Smooth muscle cell (in vitro differentiated cells): ENCODE data around the gene HS3ST4. TPM values are rescaled to one million over a fixed set of nuclear protein-coding genes. Genes with fewer than 3 reads are reported as not detected.

Source experiments
- DNase-seq: peaks from one replicate; lab custom pipeline; 2025; ENCODE audit not compliant: unreplicated experiment; lab: John Stamatoyannopoulos, UW
- H2AFZ ChIP-seq: fragments of 200-600 bp; sonication (generic); 2 replicates; pipeline ENCODE4 v1.6.0; 2016; ENCODE audit warnings: antibody characterized with exemption, low read depth, mild to moderate bottlenecking
- H3F3A ChIP-seq: fragments of 200-600 bp; sonication (generic); 2 replicates; pipeline ENCODE4 v1.6.0; 2017; ENCODE audit warnings: antibody characterized with exemption, low read depth
- H3K27ac ChIP-seq: fragments of 200-600 bp; sonication (generic); 2 replicates; pipeline ENCODE4 v1.5.1; 2016; ENCODE audit warnings: low read depth, mild to moderate bottlenecking
- H3K27me3 ChIP-seq: fragments of 200-600 bp; sonication (generic); 2 replicates; pipeline ENCODE4 v1.6.1; 2016; ENCODE audit warnings: low read depth, mild to moderate bottlenecking
- H3K36me3 ChIP-seq: fragments of 200-600 bp; sonication (generic); 2 replicates; pipeline ENCODE4 v1.5.1; 2016; ENCODE audit warnings: low read depth
- H3K4me1 ChIP-seq: fragments of 200-600 bp; sonication (generic); 2 replicates; pipeline ENCODE4 v1.5.1; 2016; ENCODE audit warnings: low read depth
- H3K4me2 ChIP-seq: fragments of 200-600 bp; sonication (generic); 2 replicates; pipeline ENCODE4 v1.6.0; 2016; ENCODE audit warnings: mild to moderate bottlenecking
- H3K4me3 ChIP-seq: fragments of 200-600 bp; sonication (generic); 2 replicates; pipeline ENCODE4 v1.5.1; 2016; ENCODE audit warnings: mild to moderate bottlenecking
- H3K79me2 ChIP-seq: fragments of 200-600 bp; sonication (generic); 2 replicates; pipeline ENCODE4 v1.6.0; 2016; ENCODE audit warnings: low read depth, mild to moderate bottlenecking
- H3K9ac ChIP-seq: fragments of 200-600 bp; sonication (generic); 2 replicates; pipeline ENCODE4 v1.6.0; 2016; ENCODE audit warnings: low read depth
- H3K9me3 ChIP-seq: fragments of 200-600 bp; sonication (generic); replicated peaks from 2 replicates; pipeline ENCODE4 v1.5.1; 2016; ENCODE audit warnings: low read depth
- H4K20me1 ChIP-seq: fragments of 200-600 bp; sonication (generic); 2 replicates; pipeline ENCODE4 v1.6.0; 2016; ENCODE audit warnings: low read depth
- CTCF ChIP-seq: fragments of 200-600 bp; sonication (generic); IDR thresholded peaks from 2 replicates; pipeline ENCODE4 v1.5.1; 2017; ENCODE audit warnings: borderline replicate concordance, mild to moderate bottlenecking, antibody characterized with exemption; ENCODE audit not compliant: insufficient read depth, poor library complexity, severe bottlenecking
- WGBS: methylation state at CpG from one replicate; pipeline ENCODE4 v1.1.7; 2016; ENCODE audit warnings: low lambda C conversion rate; 5-methylcytosine and 5-hydroxymethylcytosine counted together
- polyA plus RNA-seq: library from polyadenylated mRNA; unstranded; fragments of >200 nt; fragmentation: Nextera tagmentation; extraction: Ambion mirVana; gene quantifications from 2 replicates; pipeline ENCODE4 v1.2.1, GENCODE V29; 2016
- total RNA-seq: library from RNA; depleted of rRNA; stranded (reverse); fragments of >200 nt; gene quantifications from 2 replicates; pipeline ENCODE4 v1.2.3, GENCODE V29; 2014

HS3ST4 gene
- total and polyA plus RNA-seq, 2 experiments from 2014 or later = 0.29 to 2.2 TPM

DNA sequence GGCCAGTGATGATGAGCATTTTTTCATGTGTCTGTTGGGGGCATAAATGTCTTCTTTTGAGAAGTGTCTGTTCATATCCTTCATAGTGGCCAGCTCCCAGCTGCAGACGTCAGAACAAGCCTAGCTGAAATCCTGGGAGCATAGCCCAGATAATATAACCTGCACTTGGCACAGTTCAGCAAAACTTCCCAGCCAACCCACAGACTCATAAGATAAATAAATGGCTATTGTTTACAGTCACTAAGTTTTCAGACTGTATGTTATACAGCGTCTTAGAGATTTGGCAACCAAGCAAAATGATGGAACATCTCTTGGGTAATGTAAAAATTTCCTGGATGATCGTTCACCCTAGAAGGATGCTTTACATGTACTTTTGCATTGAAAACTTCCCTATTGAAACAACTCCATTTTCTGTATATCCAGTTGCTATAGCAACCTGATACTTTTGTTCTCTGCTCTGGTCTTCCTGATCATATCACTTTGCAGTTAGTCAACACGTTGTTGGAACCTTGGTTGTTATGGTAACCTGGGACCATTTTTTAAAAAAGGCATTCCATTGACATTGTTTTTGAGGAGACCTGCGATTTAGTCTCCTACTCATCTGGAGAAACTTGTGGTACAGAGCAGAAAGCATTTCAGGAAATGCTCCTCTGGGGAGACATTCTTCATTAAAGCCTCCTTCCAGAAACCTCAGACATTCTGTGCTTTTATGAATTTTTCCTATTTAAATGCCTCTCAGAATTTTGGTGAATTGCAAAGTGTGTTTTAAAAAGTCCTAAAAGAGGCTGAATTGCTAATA is 378.7 kb downstream of the HS3ST4 start:
- H3F3A ChIP-seq = no peaks in the 10 kb centered on the region
- H3K27ac ChIP-seq = no peak overlapping the region
- no peak for DNase-seq
- H4K20me1 ChIP-seq = no peaks in the 10 kb centered on the region
- no peak overlapping the region for H3K4me2 ChIP-seq
- H3K9ac ChIP-seq = no peak overlapping the region
- no peak overlapping the region for H2AFZ ChIP-seq
- no peaks in the 10 kb centered on the region for H3K36me3 ChIP-seq
- no peaks in the 10 kb centered on the region for H3K9me3 ChIP-seq
- no peak for TF ChIP-seq CTCF
- WGBS = 64% methylated on average over 5 of the region's 5 CpGs
- no peaks in the 10 kb centered on the region for H3K79me2 ChIP-seq
- H3K4me1 ChIP-seq = peaks cover 5% of the 10 kb centered on the region
- no peaks in the 10 kb centered on the region for H3K27me3 ChIP-seq
- no peak overlapping the region for H3K4me3 ChIP-seq

GRCh38 chr16:26071101-26071866 is 379.5 kb downstream of the HS3ST4 start:
- no peaks in the 10 kb centered on the region for H4K20me1 ChIP-seq
- no peak overlapping the region for H3K27ac ChIP-seq
- WGBS = 70% methylated on average over 9 of the region's 9 CpGs
- H3K9me3 ChIP-seq = no peaks in the 10 kb centered on the region
- peaks cover 5% of the 10 kb centered on the region for H3K4me1 ChIP-seq
- H3K4me3 ChIP-seq = no peak overlapping the region
- H3K27me3 ChIP-seq = no peaks in the 10 kb centered on the region
- H3F3A ChIP-seq = no peaks in the 10 kb centered on the region
- no peak overlapping the region for H3K9ac ChIP-seq
- no peaks in the 10 kb centered on the region for H3K79me2 ChIP-seq
- no peaks in the 10 kb centered on the region for H3K36me3 ChIP-seq
- TF ChIP-seq CTCF = no peak
- DNase-seq = no peak
- no peak overlapping the region for H2AFZ ChIP-seq
- no peak overlapping the region for H3K4me2 ChIP-seq

DNA sequence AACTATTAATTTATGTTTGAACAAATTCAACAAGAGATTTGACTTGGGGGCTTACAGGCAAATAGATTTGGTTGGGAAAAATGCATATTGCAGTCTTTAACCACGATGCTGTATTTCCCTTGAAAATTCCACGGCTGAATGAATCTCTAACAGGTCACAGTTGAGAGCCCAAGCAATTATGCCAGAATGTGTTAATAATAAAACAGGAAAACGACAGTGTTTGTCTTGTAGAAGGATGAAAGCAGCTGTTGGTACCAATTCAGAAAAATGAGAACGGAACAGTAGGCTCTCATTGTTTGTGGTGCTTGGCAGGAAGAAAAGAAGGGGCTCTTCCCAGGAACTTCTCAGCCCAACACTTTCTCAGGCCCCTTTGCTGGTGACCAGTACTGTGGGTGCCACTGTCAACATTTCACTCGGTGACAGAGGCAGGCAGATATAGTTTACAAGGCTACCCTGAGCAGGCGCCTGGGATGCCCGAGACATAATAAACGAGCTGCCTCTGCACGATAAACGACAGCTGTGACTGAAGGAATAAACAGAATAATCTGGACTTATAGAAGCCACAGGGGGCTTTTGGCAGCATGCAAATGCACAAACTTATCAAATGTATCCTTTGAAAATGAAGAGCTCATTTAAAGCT is 387.1 kb downstream of the HS3ST4 start:
- H3K4me2 ChIP-seq = no peak overlapping the region
- H3K4me1 ChIP-seq = no peaks in the 10 kb centered on the region
- no peaks in the 10 kb centered on the region for H3K9me3 ChIP-seq
- 60% methylated on average over 10 of the region's 10 CpGs for WGBS
- no peaks in the 10 kb centered on the region for H3K79me2 ChIP-seq
- DNase-seq = no peak
- H4K20me1 ChIP-seq = no peaks in the 10 kb centered on the region
- H3K4me3 ChIP-seq = no peak overlapping the region
- TF ChIP-seq CTCF = no peak
- H3K9ac ChIP-seq = no peak overlapping the region
- no peak overlapping the region for H2AFZ ChIP-seq
- H3K27ac ChIP-seq = no peak overlapping the region
- no peaks in the 10 kb centered on the region for H3F3A ChIP-seq
- H3K27me3 ChIP-seq = peaks cover 3% of the 10 kb centered on the region
- H3K36me3 ChIP-seq = no peaks in the 10 kb centered on the region
